Stimulated activated naive CD8-positive, alpha-beta T cell treated with anti-CD3 and anti-CD28 coated beads, Interleukin-15, Interleukin-2, amounts not matched to agents 100 ng/mL and 50 ng/mL, for 24 hours (primary cell): Measurements from ENCODE around the gene CRTC3.
A peak's percentile ranks its signal among the peaks of the same experiment; 100 is the strongest.

Experiments used
- H3K27ac Mint-ChIP-seq: one replicate; pipeline ENCODE4 v1.8.0; 2021; ENCODE audit warnings: mild to moderate bottlenecking, mixed read lengths
- H3K27me3 Mint-ChIP-seq: one replicate; pipeline ENCODE4 v1.8.0; 2021; ENCODE audit warnings: mixed read lengths
- H3K36me3 Mint-ChIP-seq: one replicate; pipeline ENCODE4 v1.8.0; 2021; ENCODE audit warnings: low read depth, mixed read lengths
- H3K4me1 Mint-ChIP-seq: one replicate; pipeline ENCODE4 v1.8.0; 2021; ENCODE audit warnings: low read depth, mixed read lengths
- H3K4me3 Mint-ChIP-seq: one replicate; pipeline ENCODE4 v1.8.0; 2021; ENCODE audit warnings: mild to moderate bottlenecking, mixed read lengths
- H3K9me3 Mint-ChIP-seq: one replicate; pipeline ENCODE4 v1.8.0; 2021; ENCODE audit warnings: mixed read lengths

Gene CRTC3

DNA sequence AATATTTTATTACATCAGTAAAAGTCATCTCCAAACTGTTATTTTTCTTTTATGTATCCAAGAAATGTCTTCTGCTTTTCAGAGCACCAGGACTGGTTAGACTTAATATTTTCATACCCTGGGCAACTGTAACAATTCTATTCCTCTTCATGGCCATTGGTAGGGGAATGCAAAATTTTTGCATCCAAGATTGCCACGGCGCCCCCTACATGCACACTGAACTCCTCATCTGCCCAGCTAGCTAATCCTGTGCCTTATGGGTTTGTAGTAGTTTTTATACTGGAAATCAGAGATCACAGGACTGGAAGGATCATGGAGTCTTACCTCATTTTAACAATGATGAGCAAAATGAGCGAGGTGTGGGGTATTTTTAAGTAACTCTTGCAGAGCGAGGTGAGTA is 74.2 kb downstream of the CRTC3 start:
- Mint-ChIP-seq H3K4me1 (peaks cover 32% of the 10 kb centered on the region), H3K27ac (no peak overlapping the region), H3K9me3 (no peaks in the 10 kb centered on the region), H3K27me3 (no peaks in the 10 kb centered on the region), H3K4me3 (no peak overlapping the region), H3K36me3 (peaks cover 29% of the 10 kb centered on the region)

DNA sequence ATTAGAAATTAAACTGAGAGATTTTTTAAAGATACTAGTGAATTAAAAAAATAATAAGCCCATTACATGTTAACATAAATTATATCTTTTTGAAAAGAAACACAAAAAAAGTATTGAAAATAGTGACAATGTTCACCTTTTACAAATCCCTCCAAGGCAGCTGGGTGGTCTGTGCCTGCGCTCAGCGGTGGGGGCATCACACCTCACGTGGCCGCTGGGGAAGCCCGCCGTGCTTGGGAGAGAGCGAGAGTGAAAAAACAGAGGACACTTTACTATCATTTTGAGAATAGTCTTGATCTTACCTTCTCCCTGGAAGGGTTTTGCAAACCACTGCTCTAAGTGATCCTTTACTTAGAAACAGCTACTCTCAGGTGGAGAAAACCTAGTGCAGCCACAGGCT is 76.9 kb downstream of the CRTC3 start:
- Mint-ChIP-seq H3K27me3 (no peaks in the 10 kb centered on the region), H3K36me3 (peaks cover 31% of the 10 kb centered on the region), H3K9me3 (no peaks in the 10 kb centered on the region), H3K4me1 (peaks cover 14% of the 10 kb centered on the region), H3K4me3 (no peak overlapping the region), H3K27ac (no peak overlapping the region)

- Mint-ChIP-seq H3K27ac (no peak overlapping the region), H3K4me3 (no peak overlapping the region), H3K27me3 (no peaks in the 10 kb centered on the region), H3K9me3 (no peaks in the 10 kb centered on the region), H3K36me3 (peaks cover 25% of the 10 kb centered on the region), H3K4me1 (peaks cover 14% of the 10 kb centered on the region)
Observed at GRCh38 chr15:90607361-90607760, 77.6 kb downstream of the CRTC3 start.

DNA sequence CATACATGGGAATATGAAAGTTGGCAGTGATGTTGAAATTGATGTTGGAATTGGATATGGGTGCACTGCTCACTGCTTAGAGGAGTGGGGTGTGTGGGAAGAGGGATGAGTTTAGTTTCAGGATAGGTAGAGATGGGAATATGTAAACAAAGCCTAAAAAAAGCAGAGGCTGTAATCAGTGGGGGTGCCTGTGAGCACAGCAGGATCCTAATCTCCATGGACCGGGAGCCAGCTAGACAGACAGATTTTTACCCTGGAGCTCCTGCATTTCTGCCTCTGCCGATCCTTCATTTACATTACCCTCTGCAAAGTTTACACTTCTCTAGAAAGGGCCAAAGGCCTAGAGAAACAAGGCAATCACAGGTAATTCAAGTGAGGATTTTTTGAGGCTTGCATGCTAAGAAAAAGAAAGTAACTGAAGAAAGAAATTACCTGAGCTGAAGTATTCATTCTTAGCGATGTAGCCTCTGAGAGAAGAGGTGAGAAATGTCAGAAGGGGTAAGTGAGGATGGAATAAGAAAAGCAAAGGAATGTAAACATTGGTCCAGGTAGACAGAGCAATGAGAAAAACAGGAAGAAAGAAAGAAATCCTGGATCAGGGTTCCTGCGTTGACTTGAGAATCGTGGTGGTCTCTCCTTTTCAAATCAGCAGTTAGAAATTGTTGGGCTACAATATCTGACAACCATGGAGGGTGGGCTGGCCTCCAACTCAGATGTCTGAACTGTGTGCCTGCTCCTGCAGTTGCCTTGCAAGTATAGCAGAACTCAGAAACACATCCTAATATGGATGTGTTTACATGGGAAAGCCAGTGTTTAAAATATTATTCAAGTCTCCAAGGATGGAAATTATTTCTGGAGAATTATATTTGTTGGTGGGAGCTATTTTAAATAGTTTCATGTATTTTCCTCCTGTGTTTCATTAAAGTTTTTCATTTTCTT is 79.8 kb downstream of the CRTC3 start:
- no peak overlapping the region for H3K4me3 Mint-ChIP-seq
- no peak overlapping the region for H3K27ac Mint-ChIP-seq
- no peaks in the 10 kb centered on the region for H3K9me3 Mint-ChIP-seq
- H3K36me3 Mint-ChIP-seq: peaks cover 19% of the 10 kb centered on the region
- H3K4me1 Mint-ChIP-seq: peaks cover 16% of the 10 kb centered on the region
- no peaks in the 10 kb centered on the region for H3K27me3 Mint-ChIP-seq

DNA sequence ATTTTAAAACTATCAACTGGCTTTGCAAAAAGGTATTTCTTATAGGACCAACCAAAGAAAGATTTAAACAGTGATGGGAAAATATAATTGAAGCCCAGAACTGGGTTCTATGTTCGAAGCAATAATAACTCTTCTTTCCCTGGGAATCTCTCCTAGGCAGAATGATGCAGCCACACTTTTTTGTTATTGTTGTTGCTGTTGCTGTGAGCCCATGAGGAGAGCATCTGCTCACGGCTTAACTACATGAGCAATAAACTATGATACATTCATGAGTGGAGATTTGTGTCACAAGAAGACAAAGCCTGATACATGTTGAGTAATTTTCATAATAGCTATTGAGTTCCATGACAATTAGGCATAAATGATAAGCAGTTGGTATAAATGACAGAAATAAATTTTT is 80.5 kb downstream of the CRTC3 start:
- peaks cover 17% of the 10 kb centered on the region for H3K4me1 Mint-ChIP-seq
- no peak overlapping the region for H3K27ac Mint-ChIP-seq
- H3K4me3 Mint-ChIP-seq: no peak overlapping the region
- no peaks in the 10 kb centered on the region for H3K9me3 Mint-ChIP-seq
- peaks cover 23% of the 10 kb centered on the region for H3K36me3 Mint-ChIP-seq
- H3K27me3 Mint-ChIP-seq: no peaks in the 10 kb centered on the region

- peaks cover 26% of the 10 kb centered on the region for H3K36me3 Mint-ChIP-seq
- no peak overlapping the region for H3K27ac Mint-ChIP-seq
- peaks cover 17% of the 10 kb centered on the region for H3K4me1 Mint-ChIP-seq
- H3K27me3 Mint-ChIP-seq: no peaks in the 10 kb centered on the region
- H3K4me3 Mint-ChIP-seq: no peak overlapping the region
- no peaks in the 10 kb centered on the region for H3K9me3 Mint-ChIP-seq
Observed at GRCh38 chr15:90611157-90611556, 81.4 kb downstream of the CRTC3 start.

GRCh38 chr15:90617171-90617570 is 87.4 kb downstream of the CRTC3 start:
- no peaks in the 10 kb centered on the region for H3K27me3 Mint-ChIP-seq
- H3K27ac Mint-ChIP-seq: no peak overlapping the region
- no peak overlapping the region for H3K4me3 Mint-ChIP-seq
- peaks cover 45% of the 10 kb centered on the region for H3K36me3 Mint-ChIP-seq
- no peaks in the 10 kb centered on the region for H3K9me3 Mint-ChIP-seq
- H3K4me1 Mint-ChIP-seq: peaks cover 49% of the 10 kb centered on the region

GRCh38 chr15:90617668-90618097 is 88.0 kb downstream of the CRTC3 start:
- Mint-ChIP-seq H3K4me3 (no peak overlapping the region), H3K27me3 (no peaks in the 10 kb centered on the region), H3K27ac (no peak overlapping the region), H3K36me3 (peaks cover 45% of the 10 kb centered on the region), H3K4me1 (peaks cover 49% of the 10 kb centered on the region), H3K9me3 (no peaks in the 10 kb centered on the region)

GRCh38 chr15:90618330-90619125 is 88.8 kb downstream of the CRTC3 start:
- no peaks in the 10 kb centered on the region for H3K9me3 Mint-ChIP-seq
- H3K4me1 Mint-ChIP-seq: peaks cover 45% of the 10 kb centered on the region
- peaks cover 45% of the 10 kb centered on the region for H3K36me3 Mint-ChIP-seq
- H3K4me3 Mint-ChIP-seq: no peak overlapping the region
- H3K27me3 Mint-ChIP-seq: no peaks in the 10 kb centered on the region
- H3K27ac Mint-ChIP-seq: no peak overlapping the region

- Mint-ChIP-seq H3K27me3 (no peaks in the 10 kb centered on the region), H3K9me3 (no peaks in the 10 kb centered on the region), H3K4me1 (peaks cover 36% of the 10 kb centered on the region), H3K36me3 (peaks cover 40% of the 10 kb centered on the region), H3K4me3 (no peak overlapping the region), H3K27ac (no peak overlapping the region)
Observed at GRCh38 chr15:90619468-90619867, 89.7 kb downstream of the CRTC3 start.

GRCh38 chr15:90619939-90620338 is 90.2 kb downstream of the CRTC3 start:
- Mint-ChIP-seq H3K4me1 (peaks cover 34% of the 10 kb centered on the region), H3K4me3 (peak overlapping the region; percentile 3), H3K36me3 (peaks cover 38% of the 10 kb centered on the region), H3K9me3 (no peaks in the 10 kb centered on the region), H3K27ac (no peak overlapping the region), H3K27me3 (no peaks in the 10 kb centered on the region)

DNA sequence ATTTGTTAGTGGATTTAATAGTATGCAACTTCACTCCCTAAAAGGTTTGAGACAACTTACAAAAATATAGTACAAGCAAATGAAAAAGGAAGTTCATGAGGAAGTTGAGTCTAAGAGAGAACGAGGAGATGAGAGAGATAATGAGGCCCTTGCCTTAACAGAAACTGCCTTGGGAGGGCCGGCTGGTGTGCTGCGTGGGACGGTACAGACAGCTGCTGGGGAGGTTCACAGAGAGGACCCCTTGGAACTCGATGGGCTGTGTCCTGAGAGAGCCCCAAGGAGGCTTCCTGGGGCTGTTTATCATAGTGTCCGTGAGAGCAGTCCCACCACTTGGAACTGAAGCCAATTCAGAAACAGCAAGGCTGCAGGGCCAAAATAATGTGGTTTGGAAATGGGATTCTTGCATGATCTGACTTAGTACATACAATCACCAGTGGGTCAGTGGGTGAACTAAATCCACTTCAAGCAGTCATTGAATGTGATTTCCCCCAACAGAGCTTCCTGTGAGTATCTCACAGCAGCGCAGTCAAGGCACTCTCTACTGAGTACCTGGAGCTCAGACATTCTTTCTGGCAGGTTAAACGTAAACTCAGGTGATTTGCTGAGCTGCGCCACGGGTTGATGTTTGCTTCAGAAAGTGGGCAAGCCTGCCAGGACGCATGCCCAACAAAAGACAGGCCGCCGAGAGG is 90.8 kb downstream of the CRTC3 start:
- no peak overlapping the region for H3K4me3 Mint-ChIP-seq
- peaks cover 36% of the 10 kb centered on the region for H3K36me3 Mint-ChIP-seq

DNA sequence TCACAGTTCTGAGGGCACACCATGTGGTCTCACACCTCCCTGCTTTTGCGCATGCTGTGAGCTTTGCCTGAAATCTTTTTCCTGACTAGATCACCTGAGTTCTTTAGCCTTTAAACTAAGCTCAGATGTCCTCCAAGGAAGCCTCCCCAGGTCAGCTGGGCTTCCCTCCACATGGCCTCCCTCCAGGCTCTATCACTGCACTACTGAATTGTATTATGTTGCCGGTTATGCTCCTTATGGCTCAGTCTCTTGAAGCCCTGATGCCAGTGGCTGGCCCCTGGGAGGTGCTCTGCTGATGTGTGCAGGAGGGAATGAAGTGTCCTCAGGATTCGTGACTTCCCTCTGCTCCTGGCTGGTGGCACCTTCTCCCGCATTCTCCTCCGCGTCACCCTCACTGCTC is 94.1 kb downstream of the CRTC3 start:
- no peaks in the 10 kb centered on the region for H3K27me3 Mint-ChIP-seq
- H3K27ac Mint-ChIP-seq: no peak overlapping the region
- no peaks in the 10 kb centered on the region for H3K9me3 Mint-ChIP-seq
- H3K4me1 Mint-ChIP-seq: peaks cover 16% of the 10 kb centered on the region
- no peak overlapping the region for H3K4me3 Mint-ChIP-seq
- peaks cover 18% of the 10 kb centered on the region for H3K36me3 Mint-ChIP-seq

More for the DNA sequence above, 90.8 kb downstream of the CRTC3 start:
- peaks cover 32% of the 10 kb centered on the region for H3K4me1 Mint-ChIP-seq
- no peaks in the 10 kb centered on the region for H3K27me3 Mint-ChIP-seq
- H3K27ac Mint-ChIP-seq: peak overlapping the region; percentile 23
- H3K9me3 Mint-ChIP-seq: no peaks in the 10 kb centered on the region

GRCh38 chr15:90624278-90624981 is 94.7 kb downstream of the CRTC3 start:
- Mint-ChIP-seq H3K36me3 (peaks cover 24% of the 10 kb centered on the region), H3K4me3 (no peak overlapping the region), H3K27me3 (no peaks in the 10 kb centered on the region), H3K27ac (no peak overlapping the region), H3K9me3 (no peaks in the 10 kb centered on the region), H3K4me1 (peaks cover 15% of the 10 kb centered on the region)
